PC-9 (cell line): ENCODE measurements around the gene WBP1L.

ENCODE experiments used
- EZH2 ChIP-seq: fragments of 200-600 bp; sonication (generic); IDR thresholded peaks from 2 replicates; pipeline ENCODE4 v1.8.0; 2017; ENCODE audit warnings: antibody characterized with exemption, low read depth
- TF ChIP-seq, protein P1 (sequence below): fragments of 200-600 bp; sonication (generic); conservative IDR thresholded peaks from 2 replicates; pipeline ENCODE4 v1.6.1; 2017; ENCODE audit warnings: mixed run types, antibody characterized with exemption, mild to moderate bottlenecking, moderate library complexity

DNA sequence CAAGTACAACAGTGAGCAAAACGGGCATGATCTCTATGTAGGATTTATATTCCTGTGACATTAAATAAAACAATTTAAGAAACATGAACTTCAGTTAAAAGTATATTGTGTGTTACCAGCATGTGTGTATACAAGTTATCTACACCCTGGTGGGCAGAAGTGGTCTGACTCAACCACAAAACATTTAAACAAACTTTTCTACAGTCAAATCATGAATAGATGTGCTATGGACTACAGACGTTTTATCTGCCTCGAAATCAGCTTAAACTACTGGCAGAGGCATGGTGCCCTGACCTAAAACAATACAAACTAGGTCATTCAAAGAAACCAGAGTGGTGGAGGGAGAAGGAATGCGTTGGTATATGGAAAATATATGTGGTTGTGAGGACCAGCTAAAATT is 33.1 kb upstream of the WBP1L start:
- TF ChIP-seq, protein P1, sequence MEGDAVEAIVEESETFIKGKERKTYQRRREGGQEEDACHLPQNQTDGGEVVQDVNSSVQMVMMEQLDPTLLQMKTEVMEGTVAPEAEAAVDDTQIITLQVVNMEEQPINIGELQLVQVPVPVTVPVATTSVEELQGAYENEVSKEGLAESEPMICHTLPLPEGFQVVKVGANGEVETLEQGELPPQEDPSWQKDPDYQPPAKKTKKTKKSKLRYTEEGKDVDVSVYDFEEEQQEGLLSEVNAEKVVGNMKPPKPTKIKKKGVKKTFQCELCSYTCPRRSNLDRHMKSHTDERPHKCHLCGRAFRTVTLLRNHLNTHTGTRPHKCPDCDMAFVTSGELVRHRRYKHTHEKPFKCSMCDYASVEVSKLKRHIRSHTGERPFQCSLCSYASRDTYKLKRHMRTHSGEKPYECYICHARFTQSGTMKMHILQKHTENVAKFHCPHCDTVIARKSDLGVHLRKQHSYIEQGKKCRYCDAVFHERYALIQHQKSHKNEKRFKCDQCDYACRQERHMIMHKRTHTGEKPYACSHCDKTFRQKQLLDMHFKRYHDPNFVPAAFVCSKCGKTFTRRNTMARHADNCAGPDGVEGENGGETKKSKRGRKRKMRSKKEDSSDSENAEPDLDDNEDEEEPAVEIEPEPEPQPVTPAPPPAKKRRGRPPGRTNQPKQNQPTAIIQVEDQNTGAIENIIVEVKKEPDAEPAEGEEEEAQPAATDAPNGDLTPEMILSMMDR: no peak
- no peak for TF ChIP-seq EZH2
